H1 (cell line): ENCODE measurements around the gene CYB5R2. TPM values are rescaled to one million over a fixed set of nuclear protein-coding genes. Genes with fewer than 3 reads are reported as not detected.

Source experiments
- CTCF ChIA-PET: fragments of 300-600 bp; sonication (Branson Sonifier 250); formaldehyde crosslinking; loops from one replicate; lab custom pipeline; 2021; ENCODE audit not compliant: partially characterized antibody; lab: Charles Lee
- POLR2A ChIA-PET: fragments of 300-600 bp; sonication (Branson Sonifier 250); formaldehyde crosslinking; loops from one replicate; lab custom pipeline; 2021; ENCODE audit warnings: inconsistent platforms; ENCODE audit not compliant: partially characterized antibody; lab: Charles Lee
- DNase-seq, 2 experiments: peaks; one replicate each; pipeline versions ENCODE4 v3.0.0 to v3.0.0-alpha.2; 2010 to 2022; ENCODE audit warnings: low spot score in 2 of 2, low read depth in 1 of 2, mixed read lengths in 1 of 2
- FAIRE-seq: peaks from 2 replicates; lab custom pipeline; 2011; peaks lifted over from hg19 to GRCh38; lab: Jason Lieb, UNC
- H2AFZ ChIP-seq: 2 replicates; pipeline ENCODE4 v1.8.1; 2012; ENCODE audit warnings: low read length, inconsistent platforms
- H2AK5ac ChIP-seq: 2 replicates; pipeline ENCODE4 v1.6.1; 2013; ENCODE audit warnings: low read depth, low read length
- H2BK120ac ChIP-seq: replicated peaks from 2 replicates; pipeline ENCODE3; 2013; ENCODE audit warnings: low read depth, low read length, inconsistent platforms
- H2BK12ac ChIP-seq: 2 replicates; pipeline ENCODE4 v1.6.1; 2013; ENCODE audit warnings: low read depth, low read length
- H2BK15ac ChIP-seq: 2 replicates; pipeline ENCODE4 v1.6.1; 2013; ENCODE audit warnings: low read length
- H2BK20ac ChIP-seq: 2 replicates; pipeline ENCODE4 v1.6.1; 2013; ENCODE audit warnings: low read length
- H2BK5ac ChIP-seq: 2 replicates; pipeline ENCODE4 v1.6.1; 2013; ENCODE audit warnings: low read depth, low read length
- H3K14ac ChIP-seq: 2 replicates; pipeline ENCODE4 v1.6.1; 2013; ENCODE audit warnings: inconsistent platforms; ENCODE audit not compliant: insufficient read length
- H3K18ac ChIP-seq: 2 replicates; pipeline ENCODE4 v1.6.1; 2013; ENCODE audit warnings: low read length; ENCODE audit errors: extremely low read depth
- H3K23ac ChIP-seq: 2 replicates; pipeline ENCODE4 v1.6.1; 2013; ENCODE audit warnings: inconsistent platforms; ENCODE audit not compliant: insufficient read length
- H3K23me2 ChIP-seq: 2 replicates; pipeline ENCODE4 v1.6.1; 2013; ENCODE audit warnings: low read depth, low read length
- H3K27ac ChIP-seq: 2 replicates; pipeline ENCODE4 v1.6.1; 2011; ENCODE audit warnings: low read depth, low read length, inconsistent platforms
- H3K27me3 ChIP-seq, 4 experiments: replicated peaks in 1 of 4; 1 replicate in 1 of 4; 2 replicates in 3 of 4; pipeline versions ENCODE4 v1.6.1 to v1.8.1; 2011 to 2013; ENCODE audit warnings: low read length in 3 of 4, mild to moderate bottlenecking in 3 of 4, inconsistent platforms in 2 of 4, mixed read lengths in 2 of 4, moderate library complexity in 1 of 4; ENCODE audit not compliant: control insufficient read depth in 3 of 4, insufficient read depth in 3 of 4; ENCODE audit errors: extremely low read depth in 1 of 4
- H3K36me3 ChIP-seq, 4 experiments: 2 replicates each; pipeline versions ENCODE4 v1.6.1 to v1.8.1; 2011 to 2013; ENCODE audit warnings: mild to moderate bottlenecking in 4 of 4, low read length in 3 of 4, moderate library complexity in 2 of 4, control low read depth in 1 of 4, inconsistent platforms in 1 of 4; ENCODE audit not compliant: insufficient read depth in 4 of 4, control insufficient read depth in 2 of 4
- H3K4ac ChIP-seq: replicated peaks from 2 replicates; pipeline ENCODE3; 2013; ENCODE audit warnings: low read length, low read depth, mixed read lengths, inconsistent platforms; ENCODE audit not compliant: insufficient read length
- H3K4me1 ChIP-seq, 4 experiments: replicated peaks in 1 of 4; 1 replicate in 1 of 4; 2 replicates in 3 of 4; pipeline versions ENCODE4 v1.6.1 to v1.8.1; 2011 to 2013; ENCODE audit warnings: low read length in 3 of 4, inconsistent platforms in 2 of 4, mixed read lengths in 1 of 4; ENCODE audit not compliant: insufficient read depth in 4 of 4, control insufficient read depth in 3 of 4
- H3K4me2 ChIP-seq, 2 experiments: 2 replicates each; pipeline versions ENCODE4 v1.6.1 to v1.8.1; 2011 to 2013; ENCODE audit warnings: low read depth in 2 of 2, low read length in 2 of 2, control low read depth in 1 of 2, inconsistent platforms in 1 of 2, mild to moderate bottlenecking in 1 of 2; ENCODE audit not compliant: insufficient read depth in 1 of 2
- H3K4me3 ChIP-seq, 4 experiments: fragments of 200-600, 300-600 bp in 1 of 4; sonication (generic), shearing (Covaris generic), sonication (Bioruptor Twin) in 1 of 4; 2 replicates each; pipeline versions ENCODE4 v1.5.1 to v1.8.1; 2011 to 2016; ENCODE audit warnings: low read length in 4 of 4, low read depth in 3 of 4, control low read depth in 2 of 4, inconsistent platforms in 2 of 4, mild to moderate bottlenecking in 2 of 4, mixed read lengths in 1 of 4, moderate library complexity in 1 of 4; ENCODE audit not compliant: insufficient read depth in 2 of 4; ENCODE audit errors: extremely low read depth in 1 of 4
- H3K56ac ChIP-seq: replicated peaks from 2 replicates; pipeline ENCODE3; 2013; ENCODE audit warnings: low read depth, mild to moderate bottlenecking, mixed read lengths, low read length, inconsistent platforms; ENCODE audit not compliant: insufficient read length
- H3K79me1 ChIP-seq: 2 replicates; pipeline ENCODE4 v1.6.1; 2013; ENCODE audit warnings: low read depth, low read length, control low read depth
- H3K79me2 ChIP-seq, 2 experiments: 2 replicates each; pipeline versions ENCODE4 v1.6.1 to v1.8.1; 2012 to 2013; ENCODE audit warnings: low read length in 2 of 2, mild to moderate bottlenecking in 2 of 2, inconsistent platforms in 1 of 2; ENCODE audit not compliant: insufficient read depth in 2 of 2, control insufficient read depth in 1 of 2
- H3K9ac ChIP-seq, 4 experiments: replicated peaks in 1 of 4; 1 replicate in 1 of 4; 2 replicates in 3 of 4; pipeline versions ENCODE4 v1.6.1 to v1.8.1; 2011 to 2013; ENCODE audit warnings: low read depth in 3 of 4, low read length in 3 of 4, control low read depth in 2 of 4, mild to moderate bottlenecking in 2 of 4, moderate library complexity in 2 of 4, inconsistent platforms in 1 of 4; ENCODE audit errors: extremely low read depth in 1 of 4
- H3K9me3 ChIP-seq, 2 experiments: 2 replicates each; pipeline versions ENCODE4 v1.6.1 to v1.8.1; 2012 to 2013; ENCODE audit warnings: mild to moderate bottlenecking in 2 of 2, moderate library complexity in 2 of 2, control low read depth in 1 of 2, inconsistent platforms in 1 of 2, low read depth in 1 of 2, low read length in 1 of 2, mixed read lengths in 1 of 2; ENCODE audit not compliant: insufficient read depth in 2 of 2
- H4K20me1 ChIP-seq, 2 experiments: replicated peaks in 1 of 2; 2 replicates each; pipeline versions ENCODE3 to v1.8.1; 2011 to 2013; ENCODE audit warnings: inconsistent platforms in 2 of 2, low read length in 2 of 2, mild to moderate bottlenecking in 1 of 2; ENCODE audit not compliant: insufficient read depth in 2 of 2, control insufficient read depth in 1 of 2
- H4K5ac ChIP-seq: 2 replicates; pipeline ENCODE4 v1.6.1; 2013; ENCODE audit warnings: low read length, low read depth, mixed read lengths, inconsistent platforms; ENCODE audit not compliant: insufficient read length
- H4K8ac ChIP-seq: 2 replicates; pipeline ENCODE4 v1.8.0; 2013; ENCODE audit warnings: mild to moderate bottlenecking, moderate library complexity, low read length, inconsistent platforms; ENCODE audit not compliant: insufficient read depth; ENCODE audit errors: extremely low read depth
- H4K91ac ChIP-seq: replicated peaks from 2 replicates; pipeline ENCODE3; 2013; ENCODE audit warnings: low read length, mixed read lengths, inconsistent platforms; ENCODE audit not compliant: insufficient read length
- CBX8 ChIP-seq: fragments of 300-800, 300-1000 bp; sonication (generic); IDR thresholded peaks from 2 replicates; pipeline ENCODE4 v1.7.1; 2016; ENCODE audit warnings: low read depth, low read length, borderline replicate concordance
- CREB1 ChIP-seq: IDR thresholded peaks from 2 replicates; pipeline ENCODE4 v1.6.1; 2012; ENCODE audit warnings: inconsistent platforms
- EP300 ChIP-seq, 2 experiments: IDR thresholded peaks; 1 replicate in 1 of 2; 2 replicates in 1 of 2; pipeline ENCODE4 v1.6.1; 2011 to 2012; ENCODE audit warnings: low read depth in 2 of 2, low read length in 2 of 2, mild to moderate bottlenecking in 2 of 2, borderline replicate concordance in 1 of 2, inconsistent platforms in 1 of 2, moderate library complexity in 1 of 2
- GTF2F1 ChIP-seq: IDR thresholded peaks from 2 replicates; pipeline ENCODE4 v1.6.1; 2012; ENCODE audit warnings: low read depth, low read length, improper control_type of control experiment, borderline replicate concordance
- KDM1A ChIP-seq: fragments of 200-600, 300-600 bp; sonication (generic); IDR thresholded peaks from 2 replicates; pipeline ENCODE4 v1.7.1; 2016; ENCODE audit warnings: mild to moderate bottlenecking, low read length, borderline replicate concordance
- KDM5A ChIP-seq: fragments of 200-600 bp; IDR thresholded peaks from 2 replicates; pipeline ENCODE4 v1.7.1; 2012; ENCODE audit warnings: mild to moderate bottlenecking, low read length, inconsistent platforms, mixed read lengths
- RXRA ChIP-seq: IDR thresholded peaks from 2 replicates; pipeline ENCODE4 v1.6.1; 2011; ENCODE audit warnings: low read depth, mild to moderate bottlenecking, low read length, moderate library complexity; ENCODE audit not compliant: insufficient read depth
- SIRT6 ChIP-seq: IDR thresholded peaks from one replicate; pipeline ENCODE4 v1.7.1; 2012; ENCODE audit warnings: low read length, inconsistent platforms
- SUZ12 ChIP-seq: fragments of 200-600 bp; sonication (generic); IDR thresholded peaks from 2 replicates; pipeline ENCODE4 v1.6.1; 2012; ENCODE audit warnings: mild to moderate bottlenecking, inconsistent platforms, low read length, moderate library complexity, mixed read lengths
- TAF1 ChIP-seq: IDR thresholded peaks from 2 replicates; pipeline ENCODE4 v1.6.1; 2011; ENCODE audit warnings: mild to moderate bottlenecking, low read depth, low read length
- YY1 ChIP-seq: IDR thresholded peaks from 2 replicates; pipeline ENCODE4 v1.6.1; 2011; ENCODE audit warnings: low read depth, mild to moderate bottlenecking, low read length
- WGBS, 2 experiments: shearing (Covaris generic) in 1 of 2; methylation state at CpG; one replicate each; pipeline versions ENCODE4 v1.1.6 to v1.1.7; 2013 to 2015; ENCODE audit warnings: low lambda C conversion rate in 2 of 2, mixed read lengths in 2 of 2, inconsistent platforms in 1 of 2, low coverage in 1 of 2, missing lambda C conversion rate in 1 of 2; ENCODE audit not compliant: insufficient replicate concordance in 2 of 2, insufficient coverage in 1 of 2, insufficient read length in 1 of 2; ENCODE audit errors: extremely low coverage in 1 of 2, missing lambda C conversion rate in 1 of 2; 5-methylcytosine and 5-hydroxymethylcytosine counted together
- polyA plus RNA-seq, 7 experiments: library from polyadenylated mRNA; depleted of rRNA in 3 of 7; stranded (reverse) in 5 of 7; unstranded in 2 of 7; fragments of >200 nt in 5 of 7; fragments of 200-250 nt in 2 of 7; gene quantifications; 1 replicate in 5 of 7; 2 replicates in 1 of 7; 4 replicates in 1 of 7; pipeline versions ENCODE4 v1.2.1 to v1.2.3, GENCODE V29; 2011 to 2013; ENCODE audit warnings: missing spikeins in 2 of 7, mixed read lengths in 2 of 7
- total RNA-seq: library from RNA; stranded (reverse); fragmentation: NEBNext Ultra II Directional; extraction: Animal tissue kit (Norgen Biotek cat#: 25700); gene quantifications from 2 replicates; pipeline ENCODE4 v1.2.1, GENCODE V29; 2021
- TF ChIP-seq, protein P1 (sequence below): IDR thresholded peaks from 2 replicates; pipeline ENCODE4 v1.6.1; 2011; ENCODE audit warnings: low read depth, mild to moderate bottlenecking, low read length; ENCODE audit not compliant: insufficient read depth
- TF ChIP-seq, protein P2 (sequence below): IDR thresholded peaks from 2 replicates; pipeline ENCODE4 v1.6.1; 2012; ENCODE audit warnings: inconsistent platforms

CYB5R2 gene
- total and polyA plus RNA-seq, 2 of the 8 experiments (the other 6 are each of a cell fraction or from before 2014, with no cell fraction given), result 53.0 to 55.9 TPM

DNA sequence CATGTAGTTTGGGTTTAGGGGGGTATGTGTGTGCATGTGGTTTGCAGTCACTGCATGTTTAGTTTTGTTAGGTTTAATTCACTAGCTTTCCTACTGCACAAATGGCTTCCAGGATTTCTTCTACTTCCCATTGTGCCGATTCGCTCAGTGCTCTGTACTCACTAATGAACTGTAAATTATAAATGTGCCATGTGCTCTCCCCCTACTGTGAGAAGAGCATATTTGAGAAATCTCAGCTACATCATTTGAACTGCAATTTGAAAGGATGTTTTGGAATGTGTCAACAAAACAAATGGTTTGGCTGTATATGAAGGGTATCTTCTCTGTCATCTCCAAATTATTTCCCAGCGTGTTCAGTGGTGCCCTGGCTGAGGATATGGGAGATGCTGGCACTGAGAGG lies 28.1 kb downstream of the CYB5R2 start:
- POLR2A ChIA-PET, result no interaction called here
- no peaks in the 10 kb centered on the region for H4K20me1 ChIP-seq
- TF ChIP-seq, protein P1, sequence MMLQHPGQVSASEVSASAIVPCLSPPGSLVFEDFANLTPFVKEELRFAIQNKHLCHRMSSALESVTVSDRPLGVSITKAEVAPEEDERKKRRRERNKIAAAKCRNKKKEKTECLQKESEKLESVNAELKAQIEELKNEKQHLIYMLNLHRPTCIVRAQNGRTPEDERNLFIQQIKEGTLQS, result no peak
- TF ChIP-seq TAF1, result no peak
- TF ChIP-seq, protein P2, sequence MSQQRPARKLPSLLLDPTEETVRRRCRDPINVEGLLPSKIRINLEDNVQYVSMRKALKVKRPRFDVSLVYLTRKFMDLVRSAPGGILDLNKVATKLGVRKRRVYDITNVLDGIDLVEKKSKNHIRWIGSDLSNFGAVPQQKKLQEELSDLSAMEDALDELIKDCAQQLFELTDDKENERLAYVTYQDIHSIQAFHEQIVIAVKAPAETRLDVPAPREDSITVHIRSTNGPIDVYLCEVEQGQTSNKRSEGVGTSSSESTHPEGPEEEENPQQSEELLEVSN, result no peak
- TF ChIP-seq KDM1A, result no peak
- no peak for TF ChIP-seq SIRT6
- no peak for TF ChIP-seq YY1
- TF ChIP-seq KDM5A, result no peak
- no peak for TF ChIP-seq RXRA
- no peak for TF ChIP-seq CREB1
- TF ChIP-seq EP300 (IDR thresholded peaks at IDR 0.05; ENCODE audit: borderline replicate concordance in 1 of 2, low read depth in 2 of 2, low read length in 2 of 2), result no peak
- TF ChIP-seq SUZ12, result no peak
- TF ChIP-seq GTF2F1, result no peak
- TF ChIP-seq CBX8, result no peak

More for the DNA sequence above, 28.1 kb downstream of the CYB5R2 start:
- DNase-seq (no peak), FAIRE-seq (no peak)
- Histone ChIP-seq H2AK5ac (no peak overlapping the region), H2BK120ac (no peak overlapping the region), H3K4ac (no peak overlapping the region), H3K79me1 (no peaks in the 10 kb centered on the region), H2AFZ (no peak overlapping the region), H3K27me3 (peaks cover 0 to 1% (median 0%) of the 10 kb centered on the region in 4 experiments; a peak in 1 of 7 replicates), H3K79me2 (no peaks in the 10 kb centered on the region), H3K14ac (no peak overlapping the region), H4K8ac (no peak overlapping the region), H2BK5ac (no peak overlapping the region), H2BK12ac (no peak overlapping the region), H4K91ac (no peak overlapping the region), H2BK15ac (no peak overlapping the region), H3K4me3 (no peak overlapping the region), H3K23me2 (no peaks in the 10 kb centered on the region), H3K56ac (no peak overlapping the region), H3K27ac (no peak overlapping the region), H4K5ac (no peak overlapping the region), H3K23ac (no peak overlapping the region), H3K4me1 (no peaks in the 10 kb centered on the region), H3K18ac (no peak overlapping the region), H3K36me3 (0 out of 8 replicates have a peak, but pooled peaks cover 0 to 2% (median 0%) of the 10 kb centered on the region in 4 experiments), H3K9me3 (no peaks in the 10 kb centered on the region), H2BK20ac (no peak overlapping the region), H3K4me2 (no peak overlapping the region), H3K9ac (no peak overlapping the region)
- WGBS, 2 experiments, result 91% methylated on average over 3 of the region's 3 CpGs; no CpG with 5 or more reads in 1 of the 2 experiments
- CTCF ChIA-PET, result interaction anchor here (0.6 to 16.4 kb wide), 4 partner anchors 8 to 638 kb away, joined by 3 to 325 read pairs (median 4); no protein-coding TSS in a partner anchor
